ENCODE data around the gene PIN4.
"Not testable (repeated sequence)": the region's sequence is repeated elsewhere in the genome, so short reads cannot be mapped to it uniquely, and the experiment has no call there.

PIN4 gene

GRCh38 chrX:72180539-72180938 is 1.0 kb upstream of the PIN4 start:
- DNase-seq, result no peak
- in situ Hi-C loops (cut with HindIII; ENCODE audit: low pct_ligation_motif_present, low pct_unique_long_range_greater_than_20kb, low sequenced_read_pairs), result no loop called here

- in situ Hi-C loops (cut with HindIII; ENCODE audit: low pct_ligation_motif_present, low pct_unique_long_range_greater_than_20kb, low sequenced_read_pairs), result no loop called here
- DNase-seq, result no peak
These were observed 1.4 kb downstream of the PIN4 start for GRCh38 chrX:72182924-72183323.

GRCh38 chrX:72201836-72202536 is 20.4 kb downstream of the PIN4 start:
- in situ Hi-C loops (cut with HindIII; ENCODE audit: low pct_ligation_motif_present, low pct_unique_long_range_greater_than_20kb, low sequenced_read_pairs), result no loop called here
- peak; percentile 67 for DNase-seq

GRCh38 chrX:72202792-72203401 is 21.3 kb downstream of the PIN4 start:
- no peak for DNase-seq
- in situ Hi-C loops (cut with HindIII; ENCODE audit: low pct_ligation_motif_present, low pct_unique_long_range_greater_than_20kb, low sequenced_read_pairs), result no loop called here

- no peak for DNase-seq
- in situ Hi-C loops (cut with HindIII; ENCODE audit: low pct_ligation_motif_present, low pct_unique_long_range_greater_than_20kb, low sequenced_read_pairs), result no loop called here
These were observed 21.9 kb downstream of the PIN4 start for GRCh38 chrX:72203421-72203820.

GRCh38 chrX:72205706-72206105 is 24.1 kb downstream of the PIN4 start:
- no peak for DNase-seq

GRCh38 chrX:72207366-72207765 is 25.8 kb downstream of the PIN4 start:
- DNase-seq, result no peak
- in situ Hi-C loops (cut with HindIII; ENCODE audit: low pct_ligation_motif_present, low pct_unique_long_range_greater_than_20kb, low sequenced_read_pairs), result no loop called here

More at GRCh38 chrX:72205706-72206105, 24.1 kb downstream of the PIN4 start:
- in situ Hi-C loops (cut with HindIII; ENCODE audit: low pct_ligation_motif_present, low pct_unique_long_range_greater_than_20kb, low sequenced_read_pairs), result no loop called here

- DNase-seq, result no peak
- in situ Hi-C loops (cut with HindIII; ENCODE audit: low pct_ligation_motif_present, low pct_unique_long_range_greater_than_20kb, low sequenced_read_pairs), result no loop called here
These were observed 26.7 kb downstream of the PIN4 start for GRCh38 chrX:72208126-72208800.

- in situ Hi-C loops (cut with HindIII; ENCODE audit: low pct_ligation_motif_present, low pct_unique_long_range_greater_than_20kb, low sequenced_read_pairs), result no loop called here
- no peak for DNase-seq
These were observed 35.4 kb downstream of the PIN4 start for GRCh38 chrX:72216973-72217372.

- in situ Hi-C loops (cut with HindIII; ENCODE audit: low pct_ligation_motif_present, low pct_unique_long_range_greater_than_20kb, low sequenced_read_pairs); DNase-seq: not testable (repeated sequence)
These were observed 38.8 kb downstream of the PIN4 start for GRCh38 chrX:72220375-72220774.

GRCh38 chrX:72230290-72230689 is 48.7 kb downstream of the PIN4 start:
- no peak for DNase-seq
- in situ Hi-C loops (cut with HindIII; ENCODE audit: low pct_ligation_motif_present, low pct_unique_long_range_greater_than_20kb, low sequenced_read_pairs), result no loop called here

- in situ Hi-C loops (cut with HindIII; ENCODE audit: low pct_ligation_motif_present, low pct_unique_long_range_greater_than_20kb, low sequenced_read_pairs), result no loop called here
- no peak for DNase-seq
These were observed 55.3 kb downstream of the PIN4 start for GRCh38 chrX:72236841-72237240.

- in situ Hi-C loops (cut with HindIII; ENCODE audit: low pct_ligation_motif_present, low pct_unique_long_range_greater_than_20kb, low sequenced_read_pairs), result no loop called here
- DNase-seq, result no peak
These were observed 56.6 kb downstream of the PIN4 start for GRCh38 chrX:72238183-72238582.

- DNase-seq, result peak; percentile 81
- in situ Hi-C loops (cut with HindIII; ENCODE audit: low pct_ligation_motif_present, low pct_unique_long_range_greater_than_20kb, low sequenced_read_pairs), result no loop called here
These were observed 57.3 kb downstream of the PIN4 start, which contains the start of gene ERCC6L for GRCh38 chrX:72238721-72239475. Gene ERCC6L (minus strand): TSS chrX:72239027. CDS start chrX:72238911, 116 bp downstream.

GRCh38 chrX:72240976-72241375 is 59.4 kb downstream of the PIN4 start:
- no peak for DNase-seq
- in situ Hi-C loops (cut with HindIII; ENCODE audit: low pct_ligation_motif_present, low pct_unique_long_range_greater_than_20kb, low sequenced_read_pairs), result no loop called here

- in situ Hi-C loops (cut with HindIII; ENCODE audit: low pct_ligation_motif_present, low pct_unique_long_range_greater_than_20kb, low sequenced_read_pairs), result no loop called here
- DNase-seq, result no peak
These were observed 61.9 kb downstream of the PIN4 start for GRCh38 chrX:72243472-72243871.

- DNase-seq, result peak; percentile 50
- in situ Hi-C loops (cut with HindIII; ENCODE audit: low pct_ligation_motif_present, low pct_unique_long_range_greater_than_20kb, low sequenced_read_pairs), result no loop called here
These were observed 64.0 kb downstream of the PIN4 start for GRCh38 chrX:72245461-72246089.

GRCh38 chrX:72247206-72247942 is 65.8 kb downstream of the PIN4 start:
- DNase-seq, result no peak
- in situ Hi-C loops (cut with HindIII; ENCODE audit: low pct_ligation_motif_present, low pct_unique_long_range_greater_than_20kb, low sequenced_read_pairs), result no loop called here

All from ACHN (cell line).